Chondrocyte (in vitro differentiated cells): ENCODE measurements around the gene GFAP. TPM values are rescaled to one million over a fixed set of nuclear protein-coding genes. Genes with fewer than 3 reads are reported as not detected.

ENCODE experiments used
- DNase-seq: peaks from one replicate; pipeline ENCODE4 v3.0.0; 2021; ENCODE audit warnings: mixed read lengths, low spot score
- H3K27ac Mint-ChIP-seq: one replicate; pipeline ENCODE4 v1.8.0; 2021; ENCODE audit warnings: mild to moderate bottlenecking, moderate library complexity, mixed read lengths; ENCODE audit not compliant: unreplicated experiment
- H3K27me3 Mint-ChIP-seq: 2 replicates; pipeline ENCODE4 v1.8.0; 2021; ENCODE audit warnings: low read depth, mixed read lengths
- H3K36me3 Mint-ChIP-seq: 2 replicates; pipeline ENCODE4 v1.8.0; 2021; ENCODE audit warnings: low read depth, mixed read lengths
- H3K4me1 Mint-ChIP-seq: 2 replicates; pipeline ENCODE4 v1.8.0; 2021; ENCODE audit warnings: low read depth, mild to moderate bottlenecking, mixed read lengths
- H3K4me3 Mint-ChIP-seq: one replicate; pipeline ENCODE4 v1.8.0; 2021; ENCODE audit warnings: mild to moderate bottlenecking, moderate library complexity, mixed read lengths; ENCODE audit not compliant: unreplicated experiment
- H3K9me3 Mint-ChIP-seq: 2 replicates; pipeline ENCODE4 v1.8.0; 2021; ENCODE audit warnings: low read depth, mixed read lengths
- total RNA-seq: library from RNA; stranded (reverse); gene quantifications from 3 replicates; pipeline ENCODE4 v1.2.1, GENCODE V29; 2021
- TF ChIP-seq, protein P1 (sequence below): fragments of 200-600 bp; sonication (generic); IDR thresholded peaks from 2 replicates; pipeline ENCODE4 v1.5.0; 2021; ENCODE audit warnings: antibody characterized with exemption, mild to moderate bottlenecking, moderate library complexity

Gene GFAP
- total RNA-seq, 1 donor from 2014 or later = 0.55 TPM

DNA sequence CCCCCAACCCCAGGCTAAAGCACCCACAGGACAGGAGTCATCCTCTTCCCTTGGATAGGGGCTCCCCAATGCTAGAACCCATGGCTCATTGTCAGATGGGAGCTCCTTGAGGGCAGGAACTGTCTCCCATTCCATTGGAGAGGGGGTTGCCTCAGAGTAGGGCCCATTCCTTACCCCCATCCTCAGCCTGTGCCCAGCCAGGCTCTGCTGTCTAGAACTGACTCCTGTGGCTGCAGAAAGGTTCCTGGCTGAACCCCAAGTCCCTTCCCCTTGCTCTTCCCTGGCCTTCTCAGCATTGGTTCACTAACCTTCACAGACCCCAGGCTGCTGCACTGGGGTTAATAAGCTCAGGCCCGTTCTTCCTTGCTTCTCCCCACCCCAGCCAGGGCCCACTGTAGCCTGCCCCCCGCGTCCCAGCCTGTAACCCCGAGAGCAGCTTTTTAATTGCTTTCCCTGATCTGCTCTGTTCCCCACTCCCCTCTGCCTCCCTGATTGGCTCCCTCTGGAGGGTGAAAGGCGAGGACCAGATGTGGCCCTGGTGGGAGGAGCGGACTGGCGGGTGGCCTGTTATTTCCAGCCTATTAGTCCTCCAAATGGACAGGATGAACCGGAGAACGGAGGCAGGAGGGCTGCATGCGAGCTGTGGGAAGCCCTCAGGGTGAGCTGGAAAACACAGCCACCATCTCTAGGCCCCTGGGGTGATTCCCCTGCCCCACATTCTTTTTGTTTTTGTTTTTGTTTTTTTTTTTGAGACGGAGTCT, 6.0 kb upstream of the GFAP start:
- no peak overlapping the region for H3K4me3 Mint-ChIP-seq

DNA sequence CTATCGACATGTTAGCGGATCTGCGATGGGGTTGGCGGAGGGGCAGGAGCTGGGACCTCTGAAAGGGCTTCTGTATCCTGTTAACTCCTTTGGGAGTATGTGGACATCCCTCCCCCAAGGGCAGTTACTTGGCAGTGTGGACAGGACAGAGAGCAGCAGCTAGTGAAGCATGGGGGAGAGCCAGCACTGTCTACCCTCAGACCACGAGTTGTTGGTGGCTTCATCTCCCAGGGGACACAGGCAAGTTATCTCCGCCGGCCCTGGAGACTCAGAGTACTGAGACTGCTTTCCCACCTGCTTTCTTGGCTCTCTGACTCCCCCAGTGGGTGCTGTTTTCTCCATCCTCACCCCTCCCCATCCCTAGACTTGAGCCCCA, 5.3 kb upstream of the GFAP start:
- TF ChIP-seq, protein P1, sequence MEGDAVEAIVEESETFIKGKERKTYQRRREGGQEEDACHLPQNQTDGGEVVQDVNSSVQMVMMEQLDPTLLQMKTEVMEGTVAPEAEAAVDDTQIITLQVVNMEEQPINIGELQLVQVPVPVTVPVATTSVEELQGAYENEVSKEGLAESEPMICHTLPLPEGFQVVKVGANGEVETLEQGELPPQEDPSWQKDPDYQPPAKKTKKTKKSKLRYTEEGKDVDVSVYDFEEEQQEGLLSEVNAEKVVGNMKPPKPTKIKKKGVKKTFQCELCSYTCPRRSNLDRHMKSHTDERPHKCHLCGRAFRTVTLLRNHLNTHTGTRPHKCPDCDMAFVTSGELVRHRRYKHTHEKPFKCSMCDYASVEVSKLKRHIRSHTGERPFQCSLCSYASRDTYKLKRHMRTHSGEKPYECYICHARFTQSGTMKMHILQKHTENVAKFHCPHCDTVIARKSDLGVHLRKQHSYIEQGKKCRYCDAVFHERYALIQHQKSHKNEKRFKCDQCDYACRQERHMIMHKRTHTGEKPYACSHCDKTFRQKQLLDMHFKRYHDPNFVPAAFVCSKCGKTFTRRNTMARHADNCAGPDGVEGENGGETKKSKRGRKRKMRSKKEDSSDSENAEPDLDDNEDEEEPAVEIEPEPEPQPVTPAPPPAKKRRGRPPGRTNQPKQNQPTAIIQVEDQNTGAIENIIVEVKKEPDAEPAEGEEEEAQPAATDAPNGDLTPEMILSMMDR = no peak
- peaks cover 32% of the 10 kb centered on the region for H3K4me1 Mint-ChIP-seq
- H3K4me3 Mint-ChIP-seq = no peak overlapping the region
- H3K27ac Mint-ChIP-seq = no peak overlapping the region
- DNase-seq = peak; percentile 53
- H3K36me3 Mint-ChIP-seq = no peaks in the 10 kb centered on the region
- no peaks in the 10 kb centered on the region for H3K27me3 Mint-ChIP-seq
- no peaks in the 10 kb centered on the region for H3K9me3 Mint-ChIP-seq

More for the DNA sequence above, 6.0 kb upstream of the GFAP start:
- H3K36me3 Mint-ChIP-seq = no peaks in the 10 kb centered on the region
- no peak overlapping the region for H3K27ac Mint-ChIP-seq
- DNase-seq = peak; percentile 41
- no peaks in the 10 kb centered on the region for H3K27me3 Mint-ChIP-seq
- H3K9me3 Mint-ChIP-seq = no peaks in the 10 kb centered on the region
- TF ChIP-seq, protein P1 = no peak
- H3K4me1 Mint-ChIP-seq = peaks cover 25% of the 10 kb centered on the region

DNA sequence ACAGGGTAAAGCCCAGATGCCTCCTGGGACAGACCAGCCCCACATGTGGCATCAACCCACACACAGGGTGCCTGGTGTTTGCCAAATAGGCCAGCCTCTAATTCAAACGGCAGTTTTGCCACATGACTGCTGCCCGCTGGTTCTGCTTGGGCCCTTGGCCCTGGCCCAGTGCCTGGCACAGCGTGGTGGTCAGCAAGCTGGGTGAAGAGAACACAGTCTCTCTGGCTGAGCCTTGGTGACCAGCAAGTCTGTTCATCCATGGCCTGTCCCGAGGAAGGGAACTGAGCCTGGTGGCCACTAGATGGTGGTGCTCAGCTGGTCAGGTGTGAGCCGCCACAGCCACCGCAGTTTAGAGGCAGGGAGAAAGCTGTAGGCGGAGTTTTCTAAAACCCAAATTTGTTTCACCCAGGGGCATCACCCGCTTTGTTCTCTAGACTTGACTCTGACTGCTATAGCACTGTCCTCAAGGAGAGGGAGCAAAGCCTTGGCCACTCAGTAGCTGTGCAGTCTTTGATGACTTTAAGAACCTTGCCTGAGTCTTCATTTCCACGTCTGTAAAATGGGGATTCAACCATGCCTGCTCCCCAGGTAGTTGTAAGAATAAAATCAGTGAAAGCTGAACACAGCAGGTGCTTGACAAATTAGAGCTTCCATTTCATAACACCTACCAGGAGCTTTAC, 4.7 kb upstream of the GFAP start:
- H3K4me3 Mint-ChIP-seq = no peak overlapping the region
- no peaks in the 10 kb centered on the region for H3K36me3 Mint-ChIP-seq
- no peaks in the 10 kb centered on the region for H3K9me3 Mint-ChIP-seq
- no peaks in the 10 kb centered on the region for H3K27me3 Mint-ChIP-seq
- H3K4me1 Mint-ChIP-seq = peaks cover 33% of the 10 kb centered on the region
- peak; percentile 85 for DNase-seq
- TF ChIP-seq, protein P1 = peak; percentile 91
- H3K27ac Mint-ChIP-seq = no peak overlapping the region

DNA sequence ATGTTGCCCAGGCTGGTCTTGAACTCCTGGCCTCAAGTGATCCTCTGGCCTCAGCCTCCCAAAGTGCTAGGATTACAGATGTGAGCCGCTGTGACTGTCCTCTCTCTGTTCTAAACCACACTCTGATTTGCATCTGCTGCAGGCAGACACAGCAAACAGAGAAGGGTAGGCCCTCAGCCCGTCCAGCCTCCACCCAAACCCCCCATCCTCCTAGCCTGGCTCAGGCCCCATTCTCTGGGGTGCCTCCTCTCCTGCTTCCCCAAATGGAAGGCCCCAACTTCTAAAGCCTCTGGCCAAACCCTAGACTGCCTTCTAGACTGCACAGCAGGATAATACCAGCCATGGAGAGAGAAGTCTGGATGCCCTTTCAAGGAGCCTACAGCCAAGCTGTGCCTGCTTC, 4.1 kb upstream of the GFAP start:
- H3K4me1 Mint-ChIP-seq = peaks cover 33% of the 10 kb centered on the region
- no peaks in the 10 kb centered on the region for H3K36me3 Mint-ChIP-seq
- peak; percentile 25 for DNase-seq
- H3K27me3 Mint-ChIP-seq = no peaks in the 10 kb centered on the region
- H3K27ac Mint-ChIP-seq = no peak overlapping the region
- TF ChIP-seq, protein P1 = no peak
- no peak overlapping the region for H3K4me3 Mint-ChIP-seq
- H3K9me3 Mint-ChIP-seq = no peaks in the 10 kb centered on the region

DNA sequence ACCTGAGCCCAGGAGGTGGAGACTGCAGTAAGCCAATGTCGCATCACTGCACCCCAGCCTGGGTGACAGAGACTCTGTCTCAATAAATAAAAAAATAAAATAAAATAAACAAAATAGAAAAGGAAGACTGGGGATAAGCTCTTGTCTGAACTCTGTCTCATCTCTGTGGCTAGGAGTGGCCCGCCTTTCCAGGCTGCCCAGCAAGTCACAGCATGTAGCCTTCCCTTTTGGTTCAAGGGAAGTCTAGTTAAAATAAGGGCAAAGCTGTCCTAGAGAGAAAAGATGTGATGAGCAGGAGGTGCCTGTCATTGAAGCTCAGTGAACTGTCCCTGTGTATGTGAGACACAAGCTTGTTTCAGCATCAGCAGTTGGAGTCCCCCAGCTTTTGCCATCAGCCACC, 2.7 kb upstream of the GFAP start:
- TF ChIP-seq, protein P1 = no peak
- DNase-seq = peak; percentile 39
- no peaks in the 10 kb centered on the region for H3K36me3 Mint-ChIP-seq
- peaks cover 33% of the 10 kb centered on the region for H3K4me1 Mint-ChIP-seq
- no peak overlapping the region for H3K4me3 Mint-ChIP-seq
- H3K27ac Mint-ChIP-seq = no peak overlapping the region
- H3K27me3 Mint-ChIP-seq = no peaks in the 10 kb centered on the region
- no peaks in the 10 kb centered on the region for H3K9me3 Mint-ChIP-seq
